Measurements from ENCODE around the gene WDR53.

DNA sequence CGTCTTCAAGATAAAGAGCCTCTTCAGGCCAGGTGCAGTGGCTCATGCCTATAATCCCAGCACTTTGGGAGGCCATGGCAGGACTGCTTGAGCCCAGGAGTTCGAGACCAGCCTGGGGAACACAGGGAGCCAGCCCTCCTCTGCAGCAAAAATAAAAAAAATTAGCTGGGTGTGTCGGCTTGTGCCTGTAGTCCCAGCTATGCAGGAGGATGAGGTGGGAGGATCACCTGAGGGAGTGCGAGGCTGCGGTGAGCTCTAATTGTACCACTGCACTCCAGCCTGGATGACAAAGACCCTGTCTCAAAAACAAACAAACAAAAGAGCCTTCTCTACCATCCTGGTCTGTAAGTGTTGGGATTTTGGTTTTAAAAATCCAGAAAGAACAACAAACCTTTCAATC, 11.1 kb downstream of the WDR53 start:
- TF ChIP-seq EZH2 (IDR thresholded peaks at IDR 0.05; ENCODE audit: insufficient read depth, poor library complexity, severe bottlenecking) (no peak), EZH2phosphoT487 (IDR thresholded peaks at IDR 0.05; ENCODE audit: insufficient read depth, low read depth) (no peak)
